GM18873 (cell line): ENCODE data around the gene SLC25A22.

Experiments
- ATAC-seq: cut with Tn5 transposase; IDR thresholded peaks from one replicate; pipeline ENCODE4 v1.9.1; 2021; ENCODE audit warnings: mild to moderate bottlenecking, moderate library complexity, moderate number of reproducible peaks; ENCODE audit not compliant: unreplicated experiment, low FRiP score

Gene SLC25A22

DNA sequence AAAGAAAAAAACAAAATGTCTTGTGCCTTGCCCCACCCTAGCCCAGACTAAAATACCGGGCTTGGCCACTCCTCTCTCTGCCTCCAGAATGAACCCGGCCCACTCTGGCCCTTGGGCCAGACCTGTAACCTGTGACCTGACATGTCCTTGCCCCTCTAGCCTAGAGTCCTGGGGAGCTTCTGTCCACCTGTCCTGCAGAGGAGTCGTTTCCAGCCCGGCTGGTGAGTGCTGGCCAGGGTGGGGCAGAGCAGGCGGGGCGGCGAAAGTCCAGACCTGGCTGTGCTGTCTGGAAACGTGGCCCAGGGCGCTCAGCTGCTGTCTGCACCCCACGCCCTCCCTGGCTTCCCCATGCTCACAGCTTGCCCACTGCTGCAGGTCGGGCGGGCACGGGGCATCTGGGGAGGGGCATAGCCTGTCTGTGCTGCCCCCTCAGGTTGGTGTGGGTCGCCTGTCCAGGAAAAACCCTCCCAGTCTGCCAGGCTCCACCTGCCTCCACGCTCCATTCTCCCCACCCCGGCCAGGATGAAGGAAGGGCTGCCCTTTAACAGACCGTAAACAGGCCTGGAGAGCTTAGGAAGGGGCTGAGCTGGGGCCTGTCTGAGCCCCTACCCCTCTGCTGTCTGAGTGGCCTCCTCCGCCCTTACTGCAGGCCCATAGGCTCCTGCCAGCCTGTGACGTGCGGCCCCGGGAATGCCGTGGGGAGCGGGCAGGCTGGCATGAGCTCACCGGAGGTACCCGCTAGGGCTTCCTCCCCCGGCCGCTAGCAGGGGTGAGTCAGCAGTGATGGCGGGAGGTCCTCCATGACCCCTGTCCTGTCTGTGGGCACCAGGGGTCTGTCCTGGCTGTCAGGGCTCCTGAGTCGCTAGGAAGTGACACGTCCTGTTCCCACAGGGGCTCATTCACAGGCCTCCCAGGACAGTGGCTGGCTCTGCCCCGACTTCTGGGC lies 36.6 kb upstream of the SLC25A22 start:
- no peak for ATAC-seq

DNA sequence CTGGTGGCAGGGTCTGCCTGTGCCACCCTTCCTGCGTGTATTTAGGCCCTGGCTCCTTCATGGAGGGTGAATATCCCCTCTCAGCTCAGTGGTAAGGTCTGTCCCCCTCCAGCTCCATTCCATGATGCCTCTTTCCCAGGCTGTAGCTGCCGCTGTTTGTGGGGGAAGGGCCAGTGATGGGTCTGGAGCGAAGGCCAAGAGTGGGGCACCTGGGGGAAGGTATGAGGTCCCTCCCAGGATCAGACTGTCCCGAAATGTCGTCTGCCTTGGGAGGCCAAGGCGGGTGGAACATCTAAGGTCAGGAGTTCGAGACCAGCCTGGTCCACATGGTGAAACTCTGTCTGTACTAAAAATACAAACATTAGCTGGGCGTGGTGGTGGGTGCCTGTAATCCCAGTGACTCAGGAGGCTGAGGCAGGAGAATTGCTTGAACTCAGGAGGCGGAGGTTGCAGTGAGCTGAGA lies 35.8 kb upstream of the SLC25A22 start:
- ATAC-seq = no peak

DNA sequence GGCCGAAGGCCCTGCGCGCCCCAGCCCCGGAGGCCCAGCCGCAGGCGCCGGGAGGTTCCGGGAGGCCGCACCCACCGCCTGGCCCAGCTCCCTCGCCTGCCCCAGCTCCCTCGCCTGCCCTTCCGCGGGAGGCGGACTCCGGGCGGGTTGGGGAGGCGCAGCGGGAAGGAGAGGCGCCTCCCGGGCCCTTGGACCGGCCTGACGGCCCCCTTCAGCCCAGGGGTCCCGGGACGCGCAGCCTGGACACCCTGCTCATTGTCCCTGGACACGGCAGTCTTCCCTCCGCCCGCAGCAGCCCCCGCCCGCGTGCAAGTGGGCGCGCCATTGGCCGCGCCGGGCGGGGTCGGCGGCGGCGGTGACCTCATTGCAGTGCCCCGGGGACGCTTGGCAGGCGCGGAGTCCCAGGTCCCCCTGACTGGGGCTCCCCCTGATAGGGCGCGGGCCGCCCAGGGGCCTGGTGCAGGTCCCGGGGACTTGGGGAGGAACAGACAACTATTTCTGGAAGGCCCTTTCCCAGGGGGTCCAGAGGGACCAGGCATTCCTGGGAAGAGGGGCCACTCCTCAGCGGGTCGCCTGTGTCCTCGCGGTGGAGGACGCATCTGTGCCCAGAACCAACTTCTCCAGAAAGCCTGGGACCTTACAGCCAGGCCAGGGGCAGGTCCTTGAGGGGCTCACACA lies 35.2 kb upstream of the SLC25A22 start:
- ATAC-seq = no peak

GRCh38 chr11:832529-833113 lies 34.5 kb upstream of the SLC25A22 start, which contains the start of gene CD151:
Gene CD151 (plus strand): TSS chr11:832952. CDS start chr11:836070, 3,118 bp downstream.
- no peak for ATAC-seq

DNA sequence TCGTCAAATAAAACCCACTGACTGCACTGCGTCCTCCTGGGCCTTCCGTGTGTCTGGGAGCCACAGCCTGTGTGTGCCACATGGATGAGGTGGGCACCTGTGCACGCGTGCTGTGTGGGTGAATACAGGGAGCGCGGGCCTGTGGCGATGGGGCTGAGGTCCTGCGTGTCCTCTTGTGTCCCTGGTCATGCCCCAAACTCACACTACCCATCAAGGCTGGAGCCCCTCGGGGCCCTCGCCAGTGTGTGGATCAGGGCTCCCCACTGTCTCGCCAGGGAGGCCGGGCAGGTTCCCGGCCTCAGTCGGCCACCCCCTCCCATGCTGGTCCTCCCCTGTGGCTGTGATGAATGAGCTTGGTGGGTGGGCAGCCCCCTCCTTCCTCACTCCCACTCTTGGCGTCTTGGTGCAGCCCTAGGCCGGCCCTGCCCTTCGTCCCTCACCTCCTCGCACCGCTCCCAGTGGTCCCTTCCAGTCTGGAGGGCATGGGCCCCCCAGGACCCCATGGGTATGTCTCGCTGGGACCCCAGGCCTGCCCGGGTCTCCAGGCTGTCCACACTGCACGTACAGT lies 34.0 kb upstream of the SLC25A22 start:
- no peak for ATAC-seq

GRCh38 chr11:831118-831864 lies 33.2 kb upstream of the SLC25A22 start:
- ATAC-seq = no peak

DNA sequence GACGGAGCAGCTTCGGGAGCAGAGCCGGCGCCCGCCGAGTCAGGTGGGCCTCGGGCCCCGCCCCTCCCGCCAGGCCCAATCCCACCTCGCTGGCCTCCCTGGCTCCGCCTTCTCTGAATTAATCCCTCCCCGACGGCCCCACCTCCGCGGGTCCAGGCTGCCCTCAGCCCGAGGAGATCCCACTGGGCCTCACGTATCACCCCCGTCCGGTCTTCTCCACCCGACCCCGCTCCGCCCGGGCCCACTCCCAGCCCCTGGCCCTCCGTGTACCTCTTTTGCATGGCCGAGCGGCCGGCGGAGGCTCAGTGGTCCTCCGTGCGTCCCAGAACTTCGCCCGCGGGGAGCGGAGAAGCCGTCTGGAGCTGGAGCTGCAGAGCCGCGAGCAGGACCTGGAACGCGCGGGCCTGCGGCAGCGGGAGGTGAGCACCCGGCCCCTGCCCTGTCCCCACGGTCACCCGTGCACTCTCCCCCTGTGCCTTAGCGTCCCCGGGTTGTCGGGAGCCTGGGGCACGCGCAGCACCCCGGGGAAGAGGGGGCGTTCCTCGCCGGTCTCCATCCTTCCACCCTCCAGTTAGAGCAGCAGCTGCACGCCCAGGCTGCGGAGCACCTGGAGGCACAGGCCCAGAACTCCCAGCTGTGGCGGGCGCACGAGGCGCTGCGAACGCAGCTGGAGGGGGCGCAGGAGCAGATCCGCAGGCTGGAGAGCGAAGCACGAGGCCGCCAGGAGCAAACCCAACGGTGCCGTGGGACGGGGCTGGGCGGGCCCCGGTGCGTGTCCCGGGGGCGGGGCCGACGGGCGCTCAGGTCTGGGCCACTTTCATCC lies 32.4 kb upstream of the SLC25A22 start:
- ATAC-seq = no peak

DNA sequence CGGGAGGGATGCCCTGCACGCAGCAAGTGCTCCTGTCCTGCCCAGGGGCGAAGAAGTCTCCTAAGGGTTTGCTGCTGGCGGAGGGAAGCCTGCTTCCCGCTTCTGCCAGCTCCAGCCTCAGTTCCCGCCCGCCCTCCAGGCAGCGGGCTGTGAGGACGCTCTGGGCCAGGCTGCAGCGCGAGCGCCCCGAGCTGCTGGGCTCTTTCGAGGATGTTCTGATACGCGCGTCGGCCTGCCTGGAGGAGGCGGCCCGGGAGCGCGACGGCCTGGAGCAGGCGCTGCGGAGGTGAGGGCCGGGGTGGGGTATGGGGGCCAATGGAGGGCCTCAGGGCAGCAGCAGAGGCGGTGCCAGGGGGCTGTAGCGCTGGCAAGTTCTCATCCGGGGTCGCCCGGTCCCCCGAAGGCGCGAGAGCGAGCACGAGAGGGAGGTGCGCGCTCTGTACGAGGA lies 31.8 kb upstream of the SLC25A22 start:
- no peak for ATAC-seq

GRCh38 chr11:829176-829846 lies 31.2 kb upstream of the SLC25A22 start:
- ATAC-seq = no peak

- ATAC-seq = no peak
Measured at GRCh38 chr11:828506-829175, 30.6 kb upstream of the SLC25A22 start.

DNA sequence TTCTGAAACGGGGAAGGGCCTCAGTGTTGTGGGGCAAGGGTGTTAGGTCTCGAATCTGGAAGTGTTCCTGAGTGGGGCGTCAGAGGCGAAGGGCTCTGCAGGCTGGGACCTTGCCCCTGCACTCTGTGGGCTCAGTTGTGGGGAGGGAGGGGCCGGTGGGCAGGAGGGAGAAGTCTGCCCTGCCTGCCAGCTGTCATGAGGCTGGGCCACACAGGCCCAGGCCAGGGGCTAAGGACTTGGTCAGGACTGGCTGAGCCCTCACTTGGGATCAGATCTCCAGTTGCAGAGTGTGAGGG lies 29.8 kb upstream of the SLC25A22 start, which contains the start of gene CRACR2B:
TSS of gene CRACR2B (plus strand) at position 23 of the 296 bp plus-strand sequence. CDS start 689 bp downstream, outside the sequence.
- no peak for ATAC-seq

GRCh38 chr11:827146-827896 lies 29.2 kb upstream of the SLC25A22 start:
- ATAC-seq = no peak

DNA sequence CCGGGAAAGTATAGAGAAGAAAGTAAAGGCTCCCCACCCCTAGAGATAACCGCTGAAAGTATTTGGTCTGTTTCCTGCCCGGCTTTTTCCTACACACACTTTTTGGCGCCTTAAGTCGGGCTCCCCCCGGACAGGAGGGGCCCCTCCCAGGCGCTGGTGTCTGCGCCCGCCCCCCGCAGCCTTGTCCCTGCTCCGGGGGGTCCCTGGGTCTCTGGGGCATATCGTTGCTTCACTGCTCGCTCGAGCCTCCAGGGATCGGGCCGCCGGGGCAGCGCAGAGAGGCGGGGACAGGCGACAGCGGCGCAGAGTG lies 28.7 kb upstream of the SLC25A22 start:
- no peak for ATAC-seq

GRCh38 chr11:826227-826621 lies 28.1 kb upstream of the SLC25A22 start:
- ATAC-seq = no peak

DNA sequence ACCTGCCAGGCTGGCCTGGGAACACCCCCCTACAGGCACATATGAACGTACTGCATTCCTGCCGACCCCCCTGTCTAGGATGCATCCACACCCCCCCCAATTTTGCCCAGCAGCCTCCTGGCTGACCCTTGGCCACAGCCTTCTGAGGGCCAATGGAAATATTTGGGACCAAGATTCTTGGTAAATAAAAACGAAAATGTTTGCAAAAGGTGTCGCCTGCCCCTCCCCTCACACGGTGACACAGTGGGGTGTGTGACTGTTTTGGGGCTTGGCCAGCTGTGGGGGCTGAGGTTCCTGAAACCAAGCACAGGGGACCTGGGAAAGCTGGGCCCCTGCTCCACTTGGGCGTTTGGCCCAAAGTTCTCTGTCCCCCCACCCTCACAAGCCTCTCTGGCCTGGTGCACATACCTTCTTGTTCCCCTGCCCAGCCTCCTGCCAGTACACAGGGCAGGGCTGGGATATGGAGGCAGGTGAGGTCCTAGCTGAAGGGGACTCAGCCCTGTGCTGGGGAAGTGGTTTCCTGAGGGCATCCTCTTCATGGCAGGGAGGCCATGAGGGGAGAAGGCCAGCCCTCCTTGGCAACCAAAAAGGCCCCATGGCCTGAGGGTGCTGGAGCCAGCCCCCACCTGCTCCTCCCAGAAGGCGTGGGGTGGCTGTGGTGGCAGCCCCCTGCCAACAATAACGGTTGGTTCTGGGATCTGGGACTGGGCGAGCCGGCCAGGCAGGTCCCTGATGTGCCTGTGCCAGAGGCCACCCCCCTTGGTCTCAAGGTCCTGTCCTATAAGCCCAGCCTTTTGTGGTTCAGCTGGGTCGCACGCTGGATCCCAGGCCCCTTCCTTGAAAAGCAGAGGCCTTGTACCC lies 27.5 kb upstream of the SLC25A22 start:
- ATAC-seq = no peak

GRCh38 chr11:824942-825341 lies 26.9 kb upstream of the SLC25A22 start:
- no peak for ATAC-seq
